PFSK-1 (cell line): ENCODE data around the gene BSDC1. TPM values are rescaled to one million over a fixed set of nuclear protein-coding genes. Genes with fewer than 3 reads are reported as not detected.
A peak's percentile ranks its signal among the peaks of the same experiment; 100 is the strongest.

Experiments
- FOXP2 ChIP-seq: optimal IDR thresholded peaks from 2 replicates; pipeline ENCODE3; 2011; ENCODE audit warnings: borderline replicate concordance, control low read depth, inconsistent platforms; ENCODE audit not compliant: insufficient read depth; ENCODE audit errors: extremely low read length, extremely low read depth
- POLR2AphosphoS5 ChIP-seq: IDR thresholded peaks from 2 replicates; pipeline ENCODE4 v1.6.1; 2012; ENCODE audit warnings: low read depth, mild to moderate bottlenecking, control low read depth, low read length, moderate library complexity
- REST ChIP-seq, 2 experiments: IDR thresholded peaks; 2 replicates each; pipeline versions ENCODE4 v1.6.1 to v1.8.0; 2011 to 2012; ENCODE audit warnings: low read depth in 2 of 2, low read length in 2 of 2, control low read depth in 1 of 2, inconsistent platforms in 1 of 2, mild to moderate bottlenecking in 1 of 2, moderate library complexity in 1 of 2; ENCODE audit not compliant: insufficient read depth in 1 of 2
- SIN3A ChIP-seq: IDR thresholded peaks from 2 replicates; pipeline ENCODE4 v1.6.1; 2012; ENCODE audit warnings: mild to moderate bottlenecking, low read length, moderate library complexity, borderline replicate concordance; ENCODE audit not compliant: insufficient read depth
- TAF1 ChIP-seq: IDR thresholded peaks from 2 replicates; pipeline ENCODE4 v1.6.1; 2012; ENCODE audit warnings: low read length, control low read depth, borderline replicate concordance; ENCODE audit not compliant: insufficient read depth
- polyA plus RNA-seq: library from polyadenylated mRNA; unstranded; fragments of >200 nt; gene quantifications from one replicate; pipeline ENCODE4 v1.2.1, GENCODE V29; 2012; ENCODE audit warnings: low read depth, missing spikeins; ENCODE audit not compliant: insufficient read length

BSDC1 gene, protein sequence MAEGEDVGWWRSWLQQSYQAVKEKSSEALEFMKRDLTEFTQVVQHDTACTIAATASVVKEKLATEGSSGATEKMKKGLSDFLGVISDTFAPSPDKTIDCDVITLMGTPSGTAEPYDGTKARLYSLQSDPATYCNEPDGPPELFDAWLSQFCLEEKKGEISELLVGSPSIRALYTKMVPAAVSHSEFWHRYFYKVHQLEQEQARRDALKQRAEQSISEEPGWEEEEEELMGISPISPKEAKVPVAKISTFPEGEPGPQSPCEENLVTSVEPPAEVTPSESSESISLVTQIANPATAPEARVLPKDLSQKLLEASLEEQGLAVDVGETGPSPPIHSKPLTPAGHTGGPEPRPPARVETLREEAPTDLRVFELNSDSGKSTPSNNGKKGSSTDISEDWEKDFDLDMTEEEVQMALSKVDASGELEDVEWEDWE
- 23.1 TPM for polyA plus RNA-seq

- TF ChIP-seq REST (IDR thresholded peaks at IDR 0.05; ENCODE audit: insufficient read depth in 1 of 2, low read depth in 2 of 2, low read length in 2 of 2) (no peak), FOXP2 (peak; percentile 63), SIN3A (peak; percentile 77; the same call in 1 of the 2 replicates), POLR2AphosphoS5 (peak; percentile 85), TAF1 (peak; percentile 73; the same call in 1 of the 2 replicates)
Observed at GRCh38 chr1:32394141-32394889, at the start of gene BSDC1. Gene BSDC1, minus strand, starts transcription at chr1:32394441. Its CDS starts 27 bp downstream, at chr1:32394414.

DNA sequence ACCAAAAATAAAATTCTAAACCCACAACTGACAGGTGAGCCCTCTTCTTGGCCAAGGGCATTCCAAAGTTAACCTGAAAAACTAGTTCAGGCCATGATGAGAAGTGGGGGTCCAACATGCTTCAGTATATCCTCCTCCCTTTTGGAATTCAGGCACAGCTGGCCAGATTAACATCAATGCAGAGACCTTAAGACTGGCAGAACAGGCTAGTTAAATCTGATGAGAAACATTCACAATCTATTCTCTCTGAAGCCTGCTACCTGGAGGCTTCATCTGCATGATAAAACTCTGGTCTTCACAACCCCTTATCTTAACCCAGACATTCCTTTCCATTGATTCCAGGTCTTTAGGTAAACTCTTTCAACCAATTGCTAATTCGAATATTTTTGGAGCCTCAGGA lies 43.9 kb upstream of the BSDC1 start:
- TF ChIP-seq POLR2AphosphoS5 (no peak), FOXP2 (no peak), REST (IDR thresholded peaks at IDR 0.05; ENCODE audit: insufficient read depth in 1 of 2, low read depth in 2 of 2, low read length in 2 of 2) (no peak)

GRCh38 chr1:32431736-32432400 lies 37.6 kb upstream of the BSDC1 start:
- TF ChIP-seq POLR2AphosphoS5 (no peak), REST (IDR thresholded peaks at IDR 0.05; ENCODE audit: insufficient read depth in 1 of 2, low read depth in 2 of 2, low read length in 2 of 2) (no peak), TAF1 (no peak), FOXP2 (no peak), SIN3A (no peak)

GRCh38 chr1:32427264-32427963 lies 33.2 kb upstream of the BSDC1 start:
- TF ChIP-seq FOXP2 (no peak), POLR2AphosphoS5 (no peak), SIN3A (no peak), REST (IDR thresholded peaks at IDR 0.05; ENCODE audit: insufficient read depth in 1 of 2, low read depth in 2 of 2, low read length in 2 of 2) (no peak), TAF1 (no peak)
